Naive B cell (primary cell): ENCODE measurements around the gene NDUFV2. TPM values are rescaled to one million over a fixed set of nuclear protein-coding genes. Genes with fewer than 3 reads are reported as not detected.

Source experiments
- ATAC-seq, 2 donors: fragments of 150-1000 bp; cut with Tn5 transposase; 2 replicates each; pipeline ENCODE4 v1.10.0; 2021; ENCODE audit warnings: low read depth in 2 of 2, mild to moderate bottlenecking in 2 of 2, moderate library complexity in 2 of 2
- DNase-seq: peaks from one replicate; pipeline ENCODE4 v3.0.0; 2022
- H3K27ac Mint-ChIP-seq, 6 donors: one replicate each; pipeline ENCODE4 v1.8.0; 2020 to 2022; ENCODE audit warnings: mild to moderate bottlenecking in 6 of 6, mixed read lengths in 6 of 6, moderate library complexity in 5 of 6, inconsistent platforms in 2 of 6
- H3K27me3 Mint-ChIP-seq, 3 donors: one replicate each; pipeline ENCODE4 v1.8.0; 2021 to 2022; ENCODE audit warnings: mixed read lengths in 3 of 3, mild to moderate bottlenecking in 1 of 3
- H3K36me3 Mint-ChIP-seq, 2 donors: one replicate each; pipeline ENCODE4 v1.8.0; 2020 to 2022; ENCODE audit warnings: mixed read lengths in 2 of 2, inconsistent platforms in 1 of 2, mild to moderate bottlenecking in 1 of 2
- H3K4me1 Mint-ChIP-seq, 3 donors: one replicate each; pipeline ENCODE4 v1.8.0; 2020 to 2022; ENCODE audit warnings: mixed read lengths in 3 of 3, inconsistent platforms in 1 of 3, mild to moderate bottlenecking in 1 of 3, moderate library complexity in 1 of 3
- H3K4me3 Mint-ChIP-seq, 8 donors: one replicate each; pipeline ENCODE4 v1.8.0; 2020 to 2022; ENCODE audit warnings: mild to moderate bottlenecking in 8 of 8, mixed read lengths in 8 of 8, moderate library complexity in 8 of 8, inconsistent platforms in 2 of 8
- H3K9me3 Mint-ChIP-seq, 7 donors: one replicate each; pipeline ENCODE4 v1.8.0; 2020 to 2022; ENCODE audit warnings: mixed read lengths in 7 of 7, mild to moderate bottlenecking in 5 of 7, inconsistent platforms in 2 of 7, moderate library complexity in 1 of 7
- polyA plus RNA-seq, 6 donors: library from polyadenylated mRNA; unstranded; fragments of 300-500 nt; fragmentation: Illumina TruSeq; gene quantifications; one replicate each; pipeline ENCODE4 v1.2.3, GENCODE V29; 2021; ENCODE audit warnings: low read depth in 6 of 6

Gene NDUFV2
- polyA plus RNA-seq, 6 donors from 2014 or later = 109 to 199 (median 154) TPM

- ATAC-seq (no peak), DNase-seq (no peak)
- no peaks in the 10 kb centered on the region for H3K36me3 Mint-ChIP-seq
- H3K27me3 Mint-ChIP-seq = no peaks in the 10 kb centered on the region
- H3K27ac Mint-ChIP-seq = peak overlapping the region in 5 of 6 donors; percentile 31 to 85 (median 60)
- peaks cover 9 to 18% (median 16%) of the 10 kb centered on the region in 3 donors for H3K4me1 Mint-ChIP-seq
- peak overlapping the region in 4 of 8 donors; percentile 32 to 76 (median 68) for H3K4me3 Mint-ChIP-seq
- no peaks in the 10 kb centered on the region for H3K9me3 Mint-ChIP-seq
Observed at GRCh38 chr18:9094307-9095226, 7.9 kb upstream of the NDUFV2 start.

DNA sequence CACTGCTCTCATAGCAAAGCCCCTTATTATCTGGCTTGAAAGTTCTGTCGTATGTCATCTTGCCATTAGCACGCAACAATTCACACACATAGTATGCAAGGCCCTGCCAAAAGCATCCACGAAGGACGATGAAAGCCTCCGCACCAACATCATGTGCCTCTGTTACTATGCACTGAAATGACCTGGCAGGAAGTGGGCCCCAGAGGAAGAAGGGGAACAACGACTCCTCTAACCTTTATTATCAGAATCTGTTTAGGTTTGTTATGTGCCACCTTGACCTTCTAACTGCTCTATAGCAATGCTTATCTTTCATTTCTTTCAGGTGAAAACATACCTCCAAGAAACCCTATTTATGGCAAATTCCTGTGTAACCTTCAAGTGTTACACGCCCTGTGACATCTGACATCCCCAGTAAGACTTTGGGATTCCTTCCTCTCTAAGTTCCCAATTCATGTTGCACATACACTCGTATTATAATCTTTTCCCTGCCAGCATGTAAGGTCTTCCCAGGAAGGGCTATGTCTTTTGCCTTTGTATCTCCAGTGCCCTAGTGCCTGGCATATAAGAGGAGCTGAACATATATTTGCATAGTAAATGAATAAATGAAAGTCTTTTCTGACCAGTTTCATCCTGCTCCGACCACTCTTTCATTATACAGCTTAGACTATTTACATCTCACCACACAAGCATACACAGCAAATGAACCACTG is 7.0 kb upstream of the NDUFV2 start:
- H3K4me1 Mint-ChIP-seq = peaks cover 9 to 18% (median 18%) of the 10 kb centered on the region in 3 donors
- peak overlapping the region; percentile 31 to 85 (median 62) for H3K27ac Mint-ChIP-seq
- peak overlapping the region in 6 of 8 donors; percentile 32 to 80 (median 68) for H3K4me3 Mint-ChIP-seq
- H3K9me3 Mint-ChIP-seq = no peaks in the 10 kb centered on the region
- ATAC-seq = peak; percentile 94 to 97
- peak; percentile 23 for DNase-seq
- H3K36me3 Mint-ChIP-seq = no peaks in the 10 kb centered on the region
- no peaks in the 10 kb centered on the region for H3K27me3 Mint-ChIP-seq

DNA sequence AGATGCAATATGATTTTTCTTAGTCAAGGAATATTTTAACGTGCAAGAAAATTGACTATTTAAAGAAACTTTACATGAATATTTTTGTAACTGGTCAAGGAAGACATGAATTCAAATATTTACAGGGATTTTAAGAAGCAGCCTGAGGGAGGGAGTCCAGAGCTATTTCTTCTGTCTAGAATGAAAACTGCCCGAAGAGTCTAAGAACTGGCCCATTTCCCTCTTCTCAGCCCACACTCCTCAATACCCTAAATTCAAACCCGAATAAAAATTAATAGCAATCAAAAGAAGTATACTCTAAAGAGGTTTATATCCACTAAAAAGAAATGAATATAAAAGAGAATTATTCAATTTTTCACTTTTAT is 6.5 kb upstream of the NDUFV2 start:
- Mint-ChIP-seq H3K36me3 (no peaks in the 10 kb centered on the region), H3K4me3 (peak overlapping the region in 3 of 8 donors; percentile 40 to 76 (median 73)), H3K27ac (peak overlapping the region in 2 of 6 donors; percentile 31 to 84), H3K9me3 (no peaks in the 10 kb centered on the region), H3K4me1 (peaks cover 13 to 22% (median 20%) of the 10 kb centered on the region in 3 donors), H3K27me3 (no peaks in the 10 kb centered on the region)
- DNase-seq = no peak
- no peak for ATAC-seq

- DNase-seq = no peak
- peaks cover 16 to 25% (median 22%) of the 10 kb centered on the region in 3 donors for H3K4me1 Mint-ChIP-seq
- H3K9me3 Mint-ChIP-seq = no peaks in the 10 kb centered on the region
- H3K4me3 Mint-ChIP-seq = no peak overlapping the region
- peak overlapping the region in 1 of 6 donors; percentile 0 for H3K27ac Mint-ChIP-seq
- no peaks in the 10 kb centered on the region for H3K27me3 Mint-ChIP-seq
- no peaks in the 10 kb centered on the region for H3K36me3 Mint-ChIP-seq
- ATAC-seq = no peak
Observed at GRCh38 chr18:9096685-9097084, 5.8 kb upstream of the NDUFV2 start.

- Mint-ChIP-seq H3K9me3 (no peaks in the 10 kb centered on the region), H3K4me1 (peaks cover 21 to 26% (median 22%) of the 10 kb centered on the region in 3 donors), H3K4me3 (no peak overlapping the region), H3K36me3 (no peaks in the 10 kb centered on the region), H3K27me3 (no peaks in the 10 kb centered on the region), H3K27ac (peak overlapping the region in 3 of 6 donors; percentile 0 to 56 (median 32))
- DNase-seq = no peak
- no peak for ATAC-seq
Observed at GRCh38 chr18:9097349-9097748, 5.2 kb upstream of the NDUFV2 start.

GRCh38 chr18:9100796-9101195 is 1.7 kb upstream of the NDUFV2 start:
- Mint-ChIP-seq H3K36me3 (no peaks in the 10 kb centered on the region), H3K27ac (peak overlapping the region in 2 of 6 donors; percentile 59 to 94), H3K4me3 (peak overlapping the region in 3 of 8 donors; percentile 23 to 78 (median 45)), H3K27me3 (no peaks in the 10 kb centered on the region), H3K4me1 (peaks cover 39 to 45% (median 41%) of the 10 kb centered on the region in 3 donors), H3K9me3 (no peaks in the 10 kb centered on the region)
- ATAC-seq = no peak
- DNase-seq = no peak

DNA sequence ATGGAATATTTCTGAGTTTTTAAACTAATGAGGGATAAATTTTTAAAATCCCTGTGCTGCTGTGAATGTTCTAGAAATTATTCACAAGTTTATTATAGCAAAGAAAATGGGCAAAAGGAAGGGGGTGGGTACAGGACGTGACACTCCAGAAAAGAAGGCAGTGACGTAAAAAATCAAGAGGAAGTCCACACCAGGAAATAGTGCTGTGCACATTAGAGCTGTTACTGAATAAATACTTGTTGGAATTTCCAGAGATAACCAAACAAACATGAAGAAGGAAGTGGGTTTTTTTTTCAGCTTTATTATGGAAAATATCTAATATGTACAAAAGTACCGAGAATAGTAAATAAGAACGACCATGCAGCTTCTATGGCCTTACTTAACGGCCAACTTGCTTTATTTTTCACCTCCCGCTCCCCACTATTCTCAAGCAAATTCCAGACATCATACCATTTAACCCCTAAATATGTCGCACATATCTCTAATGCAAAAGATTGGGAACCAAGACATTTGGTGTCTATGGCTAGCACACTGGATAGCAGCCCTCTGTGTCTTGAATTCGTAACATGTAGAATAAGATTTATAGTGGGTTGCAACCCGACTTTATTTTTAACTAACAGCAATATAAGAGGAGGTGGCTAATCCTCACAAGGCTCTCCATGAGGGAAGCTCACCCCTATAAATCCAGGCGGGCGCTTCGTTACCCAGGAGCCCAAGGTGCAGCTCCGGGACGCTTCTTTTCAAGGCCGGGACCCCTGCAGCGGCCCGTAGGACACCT is 580 bp upstream of the NDUFV2 start:
- H3K4me1 Mint-ChIP-seq = peaks cover 46 to 55% (median 49%) of the 10 kb centered on the region in 3 donors
- ATAC-seq = peak; percentile 51 to 56
- peak overlapping the region; percentile 93 to 98 (median 96) for H3K4me3 Mint-ChIP-seq
- peak overlapping the region; percentile 51 to 97 (median 94) for H3K27ac Mint-ChIP-seq
- peak; percentile 41 for DNase-seq
- H3K9me3 Mint-ChIP-seq = no peaks in the 10 kb centered on the region
- H3K36me3 Mint-ChIP-seq = no peaks in the 10 kb centered on the region
- H3K27me3 Mint-ChIP-seq = no peaks in the 10 kb centered on the region

DNA sequence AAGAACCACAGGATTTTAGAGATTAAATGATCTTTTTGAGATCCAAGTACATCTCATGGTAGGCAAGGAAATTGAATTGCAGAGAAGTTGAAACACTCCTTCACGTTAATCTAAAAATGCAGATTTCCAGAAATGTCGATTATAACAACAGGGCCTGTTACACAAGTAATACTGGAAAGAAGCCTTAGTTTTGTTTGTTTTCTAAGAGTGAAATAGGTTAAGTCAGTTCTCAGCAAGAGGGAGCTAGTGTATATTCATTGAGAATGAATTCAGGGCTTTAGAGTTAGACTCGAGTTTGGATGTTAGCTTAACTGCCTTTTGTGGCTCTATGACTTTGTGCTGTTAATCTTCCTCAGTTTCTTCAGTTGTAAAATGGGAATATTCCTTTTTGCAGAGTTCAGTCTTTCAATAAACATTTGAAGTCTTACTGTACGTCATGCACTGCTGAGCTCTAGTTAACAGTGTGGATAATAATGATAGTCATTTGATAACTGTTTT is 926 bp downstream of the NDUFV2 start:
- Mint-ChIP-seq H3K9me3 (no peaks in the 10 kb centered on the region), H3K36me3 (no peaks in the 10 kb centered on the region), H3K4me1 (peaks cover 56 to 64% (median 64%) of the 10 kb centered on the region in 3 donors), H3K27me3 (no peaks in the 10 kb centered on the region), H3K27ac (peak overlapping the region; percentile 76 to 94 (median 90)), H3K4me3 (peak overlapping the region; percentile 93 to 98 (median 96))
- no peak for DNase-seq
- no peak for ATAC-seq

DNA sequence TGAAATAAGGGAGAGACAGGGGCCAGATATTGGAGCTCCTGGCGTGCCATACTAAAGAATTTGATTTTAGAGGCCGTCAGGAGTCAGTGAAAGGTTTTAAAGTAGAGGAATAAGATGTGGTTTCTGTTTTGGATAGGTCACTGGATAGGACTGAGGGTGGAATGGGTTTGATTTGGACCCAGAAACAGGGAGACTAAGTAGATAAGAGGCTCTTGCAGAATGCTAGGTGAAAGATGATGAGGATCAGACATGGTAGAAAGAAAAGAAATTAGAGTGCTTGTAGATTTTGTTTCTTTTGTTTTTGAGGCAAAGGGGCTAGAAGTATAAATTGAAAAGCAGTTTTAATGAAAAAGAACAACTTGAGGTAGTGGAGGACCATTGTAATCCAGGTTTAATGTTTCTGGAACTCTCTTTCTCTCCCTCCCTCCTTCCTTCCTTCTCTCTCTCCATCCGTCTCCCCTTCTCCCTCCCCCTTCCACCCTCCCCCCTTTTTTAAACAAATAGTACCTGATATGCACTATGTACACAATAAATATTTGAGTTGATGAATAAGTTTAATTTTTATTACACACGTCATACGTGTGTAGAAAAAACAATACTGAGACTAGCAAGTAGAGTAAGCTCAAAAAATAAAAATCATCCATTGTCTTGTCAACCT is 1.9 kb downstream of the NDUFV2 start:
- DNase-seq (no peak), ATAC-seq (no peak)
- peaks cover 61 to 74% (median 74%) of the 10 kb centered on the region in 3 donors for H3K4me1 Mint-ChIP-seq
- H3K27me3 Mint-ChIP-seq = no peaks in the 10 kb centered on the region
- peak overlapping the region; percentile 68 to 94 (median 90) for H3K27ac Mint-ChIP-seq
- no peaks in the 10 kb centered on the region for H3K36me3 Mint-ChIP-seq
- H3K4me3 Mint-ChIP-seq = peak overlapping the region; percentile 93 to 98 (median 96)
- no peaks in the 10 kb centered on the region for H3K9me3 Mint-ChIP-seq

- peak overlapping the region; percentile 44 to 98 (median 94) for H3K4me3 Mint-ChIP-seq
- H3K27me3 Mint-ChIP-seq = no peaks in the 10 kb centered on the region
- no peak for DNase-seq
- peak overlapping the region in 3 of 6 donors; percentile 9 to 94 (median 30) for H3K27ac Mint-ChIP-seq
- no peaks in the 10 kb centered on the region for H3K9me3 Mint-ChIP-seq
- no peak for ATAC-seq
- H3K36me3 Mint-ChIP-seq = no peaks in the 10 kb centered on the region
- H3K4me1 Mint-ChIP-seq = peaks cover 62 to 84% (median 83%) of the 10 kb centered on the region in 3 donors
Observed at GRCh38 chr18:9105420-9105819, 2.9 kb downstream of the NDUFV2 start.

- no peaks in the 10 kb centered on the region for H3K27me3 Mint-ChIP-seq
- peaks cover 59 to 89% (median 85%) of the 10 kb centered on the region in 3 donors for H3K4me1 Mint-ChIP-seq
- no peaks in the 10 kb centered on the region for H3K9me3 Mint-ChIP-seq
- ATAC-seq (no peak), DNase-seq (no peak)
- H3K4me3 Mint-ChIP-seq = peak overlapping the region in 7 of 8 donors; percentile 26 to 95 (median 57)
- H3K27ac Mint-ChIP-seq = peak overlapping the region in 5 of 6 donors; percentile 9 to 94 (median 51)
- H3K36me3 Mint-ChIP-seq = no peaks in the 10 kb centered on the region
Observed at GRCh38 chr18:9106094-9106493, 3.6 kb downstream of the NDUFV2 start.

DNA sequence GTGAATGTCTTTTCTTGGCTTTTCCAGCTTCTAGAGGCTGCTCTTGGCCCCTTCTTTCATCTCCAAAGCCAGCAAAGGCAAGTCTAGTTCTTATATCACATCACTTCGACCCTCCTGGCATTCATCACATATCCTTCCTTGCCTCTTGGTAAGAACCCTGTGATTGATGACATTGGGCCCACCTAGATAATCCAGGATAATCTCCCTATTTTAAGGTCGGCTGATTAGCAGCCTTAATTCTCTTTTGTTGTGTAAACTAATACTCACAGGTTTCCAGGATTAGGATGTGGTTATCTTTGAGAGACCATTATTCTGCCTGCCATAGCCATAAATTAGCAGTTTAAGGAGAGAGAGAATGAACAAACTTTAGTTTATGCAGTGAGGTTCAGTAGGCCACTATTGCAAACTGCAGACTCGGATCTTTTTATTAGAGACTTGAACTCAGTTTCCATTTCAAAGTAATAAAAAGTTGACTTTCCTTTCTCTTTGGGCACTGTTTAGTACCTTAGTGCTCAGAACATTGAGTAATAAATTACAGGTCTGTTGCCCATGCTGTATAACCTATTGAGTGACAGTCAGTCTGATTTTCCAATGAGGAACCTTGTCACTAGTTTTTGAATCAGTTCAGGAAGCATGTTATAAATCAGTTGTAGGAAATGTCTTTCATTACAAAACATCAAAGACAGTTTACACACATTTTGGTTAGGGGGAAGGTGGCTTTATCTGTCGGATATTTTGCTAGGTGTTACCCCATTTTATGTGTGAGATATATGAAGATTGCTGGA is 4.5 kb downstream of the NDUFV2 start:
- no peaks in the 10 kb centered on the region for H3K36me3 Mint-ChIP-seq
- DNase-seq = no peak

More for the DNA sequence above, 4.5 kb downstream of the NDUFV2 start:
- peak overlapping the region; percentile 1 to 94 (median 48) for H3K27ac Mint-ChIP-seq
- no peaks in the 10 kb centered on the region for H3K27me3 Mint-ChIP-seq
- H3K4me3 Mint-ChIP-seq = peak overlapping the region; percentile 3 to 95 (median 52)
- no peak for ATAC-seq
- H3K9me3 Mint-ChIP-seq = no peaks in the 10 kb centered on the region
- H3K4me1 Mint-ChIP-seq = peaks cover 53 to 91% (median 90%) of the 10 kb centered on the region in 3 donors
